ENCODE data around the gene OXLD1. TPM values are rescaled to one million over a fixed set of nuclear protein-coding genes. Genes with fewer than 3 reads are reported as not detected.
"Not testable (repeated sequence)": the region's sequence is repeated elsewhere in the genome, so short reads cannot be mapped to it uniquely, and the experiment has no call there.

The OXLD1 gene
- total RNA-seq, 2 donors from 2014 or later, result 30.2 to 36.5 TPM

DNA sequence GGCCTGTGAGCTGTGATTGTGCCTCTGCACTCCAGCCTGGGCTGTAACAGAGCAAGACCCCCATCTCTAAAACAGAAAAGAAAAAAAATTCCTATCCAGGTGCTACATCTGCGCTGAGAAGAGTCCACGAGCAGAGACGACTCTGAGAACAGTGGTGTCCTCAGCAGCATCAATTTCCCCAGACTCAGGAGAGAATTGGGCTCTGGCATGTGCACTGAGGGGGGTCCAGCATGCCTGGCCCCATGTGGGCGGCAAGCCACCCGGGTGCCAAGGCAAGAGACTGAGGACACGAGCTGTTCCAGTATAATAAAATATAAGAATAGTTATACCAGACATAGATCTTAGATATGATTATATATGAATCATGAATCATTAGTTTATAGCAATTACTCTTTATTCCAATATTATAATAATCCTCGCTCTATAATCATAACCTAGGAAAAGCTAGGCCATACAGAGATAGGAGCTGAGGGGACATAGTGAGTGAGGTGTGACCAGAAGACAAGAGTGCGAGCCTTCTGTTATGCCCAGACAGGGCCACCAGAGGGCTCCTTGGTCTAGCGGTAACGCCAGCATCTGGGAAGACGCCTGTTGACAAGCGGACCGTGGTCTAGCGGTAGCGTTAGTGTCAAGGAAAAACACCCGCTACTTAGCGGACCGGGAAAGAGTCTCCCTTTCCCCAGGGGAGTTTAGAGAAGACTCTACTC, 9.3 kb upstream of the OXLD1 start:
- H3K27me3 Mint-ChIP-seq (ENCODE audit: insufficient read depth); H3K4me1 Mint-ChIP-seq: not testable (repeated sequence)

DNA sequence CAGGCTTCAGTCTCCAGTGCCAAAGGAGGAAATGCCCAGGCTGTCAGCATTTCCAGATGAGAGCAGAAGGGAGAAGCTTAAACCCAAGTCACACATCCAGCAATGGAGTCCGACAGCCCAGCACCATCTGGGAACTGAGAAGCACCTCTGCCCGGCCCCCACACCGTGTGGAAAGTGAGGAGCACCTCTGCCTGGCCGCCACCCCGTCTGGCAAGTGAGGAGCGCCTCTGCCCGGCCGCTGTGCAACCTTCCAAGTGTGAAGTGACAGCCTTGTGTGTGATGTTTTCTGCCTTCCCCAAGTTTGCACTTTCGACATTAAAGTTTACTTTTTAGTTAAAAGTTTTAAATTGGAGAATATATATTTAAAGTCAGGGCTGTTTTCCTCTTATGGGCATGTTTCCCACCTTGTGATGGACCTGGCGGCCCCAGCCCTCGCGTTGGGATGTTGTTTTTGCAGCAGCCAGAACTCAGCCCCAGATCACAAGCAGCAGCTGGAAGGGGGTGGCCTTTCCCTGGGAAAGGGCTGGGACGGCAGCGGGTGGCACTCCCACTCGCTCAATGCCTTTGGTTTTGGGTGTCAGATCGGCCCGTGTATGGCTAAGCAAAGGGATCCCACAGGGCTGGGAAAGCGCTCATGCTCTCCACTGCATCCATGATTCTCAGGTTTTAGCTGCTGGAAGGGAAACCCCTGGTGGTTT, 7.3 kb upstream of the OXLD1 start:
- H3K4me3 Mint-ChIP-seq, result no peak overlapping the region
- Histone ChIP-seq H3K36me3 (ENCODE audit: control insufficient read depth, insufficient read depth, low read length) (peaks cover 49% of the 10 kb centered on the region), H3K4me1 (ENCODE audit: control insufficient read depth, insufficient read depth, low read length) (no peaks in the 10 kb centered on the region), H3K27ac (ENCODE audit: low read depth, low read length) (no peak overlapping the region), H3K27me3 (ENCODE audit: control insufficient read depth, insufficient read depth, low read length, poor library complexity, severe bottlenecking) (no peaks in the 10 kb centered on the region), H3K4me3 (ENCODE audit: low read length) (no peak overlapping the region), H3K9ac (ENCODE audit: extremely low read depth, low read length, poor library complexity, severe bottlenecking) (no peak overlapping the region), H3K9me3 (ENCODE audit: control insufficient read depth, low read length) (no peaks in the 10 kb centered on the region)
- 92 to 95% methylated on average over 14 to 18 of the region's 18 CpGs for WGBS, 2 experiments (ENCODE audit: insufficient coverage in 1 of 2, insufficient read length in 1 of 2)
- no peaks in the 10 kb centered on the region for H3K27me3 Mint-ChIP-seq (ENCODE audit: insufficient read depth)
- H3K4me1 Mint-ChIP-seq, result no peaks in the 10 kb centered on the region
- TF ChIP-seq CTCF (conservative IDR thresholded peaks at IDR 0.05), result no peak
- DNase-seq, result no peak
- peaks cover 48% of the 10 kb centered on the region for H3K36me3 Mint-ChIP-seq (ENCODE audit: low read depth)
- H3K9me3 Mint-ChIP-seq, result peaks cover 4% of the 10 kb centered on the region
- no peak overlapping the region for H3K27ac Mint-ChIP-seq

More for the DNA sequence above, 9.3 kb upstream of the OXLD1 start:
- H3K4me3 Mint-ChIP-seq; H3K4me1 ChIP-seq (ENCODE audit: control insufficient read depth, insufficient read depth, low read length); H3K9me3 Mint-ChIP-seq; H3K27ac Mint-ChIP-seq; H3K4me3 ChIP-seq (ENCODE audit: low read length); H3K9ac ChIP-seq (ENCODE audit: extremely low read depth, low read length, poor library complexity, severe bottlenecking); H3K27ac ChIP-seq (ENCODE audit: low read depth, low read length); H3K9me3 ChIP-seq (ENCODE audit: control insufficient read depth, low read length); H3K27me3 ChIP-seq (ENCODE audit: control insufficient read depth, insufficient read depth, low read length, poor library complexity, severe bottlenecking): not testable (repeated sequence)
- 52 to 53% methylated on average over 8 to 11 of the region's 18 CpGs for WGBS, 2 experiments (ENCODE audit: insufficient coverage in 1 of 2, insufficient read length in 1 of 2)
- peak; percentile 76 for TF ChIP-seq CTCF (conservative IDR thresholded peaks at IDR 0.05)
- peaks cover 31% of the 10 kb centered on the region for H3K36me3 Mint-ChIP-seq (ENCODE audit: low read depth)
- peaks cover 30% of the 10 kb centered on the region for H3K36me3 ChIP-seq (ENCODE audit: control insufficient read depth, insufficient read depth, low read length)
- peak; percentile 81 for DNase-seq

- Mint-ChIP-seq H3K36me3 (ENCODE audit: low read depth) (peaks cover 54% of the 10 kb centered on the region), H3K27me3 (ENCODE audit: insufficient read depth) (no peaks in the 10 kb centered on the region), H3K4me1 (peaks cover 5% of the 10 kb centered on the region), H3K27ac (no peak overlapping the region), H3K4me3 (no peak overlapping the region), H3K9me3 (peaks cover 4% of the 10 kb centered on the region)
- peaks cover 57% of the 10 kb centered on the region for H3K36me3 ChIP-seq (ENCODE audit: control insufficient read depth, insufficient read depth, low read length)
- DNase-seq, result no peak
- no peaks in the 10 kb centered on the region for H3K9me3 ChIP-seq (ENCODE audit: control insufficient read depth, low read length)
- H3K4me1 ChIP-seq (ENCODE audit: control insufficient read depth, insufficient read depth, low read length), result peaks cover 4% of the 10 kb centered on the region
- no peaks in the 10 kb centered on the region for H3K27me3 ChIP-seq (ENCODE audit: control insufficient read depth, insufficient read depth, low read length, poor library complexity, severe bottlenecking)
- 94 to 96% methylated on average over 14 to 16 of the region's 16 CpGs for WGBS, 2 experiments (ENCODE audit: insufficient coverage in 1 of 2, insufficient read length in 1 of 2)
- no peak overlapping the region for H3K9ac ChIP-seq (ENCODE audit: extremely low read depth, low read length, poor library complexity, severe bottlenecking)
- no peak overlapping the region for H3K4me3 ChIP-seq (ENCODE audit: low read length)
- TF ChIP-seq CTCF (conservative IDR thresholded peaks at IDR 0.05), result no peak
- H3K27ac ChIP-seq (ENCODE audit: low read depth, low read length), result no peak overlapping the region
Observed at GRCh38 chr17:81672954-81673353, 6.5 kb upstream of the OXLD1 start.

Measured in endodermal cell (in vitro differentiated cells).